Measurements from ENCODE around the gene SLC39A1.

SLC39A1 gene

DNA sequence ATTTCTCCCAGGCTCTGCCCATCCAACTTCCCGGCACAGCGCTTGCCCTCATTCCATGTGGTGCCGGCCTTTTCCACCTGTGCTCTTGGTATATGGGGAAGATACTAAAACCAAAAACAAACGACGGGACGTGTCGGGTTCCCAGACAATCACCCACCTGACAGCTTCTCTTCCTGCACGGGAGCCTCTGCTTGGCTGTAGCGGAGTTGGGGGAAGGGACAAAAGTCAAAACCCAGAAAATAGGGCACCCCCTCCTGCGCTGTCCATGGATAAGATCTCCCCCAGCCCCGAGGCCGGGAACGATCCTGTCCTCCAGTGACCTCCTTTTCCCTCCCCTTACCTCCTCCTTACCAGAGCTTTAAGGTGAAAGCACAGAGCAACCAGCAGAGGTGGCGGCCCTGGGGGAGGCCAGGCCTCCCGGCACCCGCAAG lies 13.5 kb upstream of the SLC39A1 start:
- DNase-seq, result peak in 1 of 14 donors; percentile 57

DNA sequence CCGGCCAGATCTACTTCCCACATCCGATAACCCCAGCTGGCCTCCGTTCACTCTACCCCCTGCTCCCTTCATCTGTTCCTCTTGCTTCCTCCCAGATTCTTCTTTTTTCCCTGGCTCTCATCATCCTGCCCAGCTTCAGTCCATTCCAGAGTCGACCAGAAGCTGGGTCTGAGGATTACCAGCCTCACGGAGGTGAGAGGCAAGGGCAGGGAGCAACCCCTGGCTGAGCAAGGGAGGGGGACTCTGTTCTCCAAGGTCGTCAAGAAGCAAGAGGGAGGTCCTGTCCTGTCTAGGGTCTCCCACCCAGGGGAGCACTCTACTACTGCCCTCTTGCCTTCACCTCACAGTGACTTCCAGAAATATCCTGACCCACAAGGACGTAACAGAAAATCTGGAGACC lies 10.2 kb upstream of the SLC39A1 start:
- no peak for DNase-seq

DNA sequence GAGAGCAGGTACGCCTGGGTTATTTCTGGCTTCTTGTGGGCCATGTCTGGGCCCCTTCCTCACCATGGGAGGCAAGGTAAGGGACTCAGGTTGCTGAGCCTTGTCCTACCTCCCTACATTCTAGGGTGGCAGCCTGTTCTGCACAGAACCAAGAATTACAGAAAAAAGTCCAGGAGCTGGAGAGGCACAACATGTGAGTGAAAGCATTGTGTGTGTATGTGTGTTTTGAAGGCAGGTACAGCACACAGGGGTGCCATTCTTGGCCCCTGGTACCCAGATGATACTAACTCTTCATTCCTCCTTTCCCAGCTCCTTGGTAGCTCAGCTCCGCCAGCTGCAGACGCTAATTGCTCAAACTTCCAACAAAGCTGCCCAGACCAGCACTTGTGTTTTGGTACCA lies 9.7 kb upstream of the SLC39A1 start:
- no peak for DNase-seq

DNA sequence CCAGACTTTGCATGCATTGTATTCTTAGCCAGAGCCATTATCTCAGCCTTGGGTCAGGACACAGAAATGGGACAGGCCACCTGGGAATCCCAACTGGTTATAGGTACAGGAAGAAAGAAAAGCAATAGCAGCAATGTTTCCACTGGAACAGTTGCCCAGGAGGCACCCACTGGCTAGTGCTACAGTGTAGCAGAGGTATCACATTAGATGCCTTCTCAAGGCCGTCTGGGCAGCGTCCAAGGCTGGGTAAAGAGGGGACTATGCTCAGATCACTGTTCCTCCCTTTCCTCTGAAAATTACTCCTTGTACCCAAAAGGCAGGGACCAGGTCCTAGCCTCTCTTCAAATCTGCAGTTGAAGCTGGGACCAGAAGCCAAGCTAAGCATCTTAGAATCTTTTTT lies 7.0 kb upstream of the SLC39A1 start:
- DNase-seq, result no peak

DNA sequence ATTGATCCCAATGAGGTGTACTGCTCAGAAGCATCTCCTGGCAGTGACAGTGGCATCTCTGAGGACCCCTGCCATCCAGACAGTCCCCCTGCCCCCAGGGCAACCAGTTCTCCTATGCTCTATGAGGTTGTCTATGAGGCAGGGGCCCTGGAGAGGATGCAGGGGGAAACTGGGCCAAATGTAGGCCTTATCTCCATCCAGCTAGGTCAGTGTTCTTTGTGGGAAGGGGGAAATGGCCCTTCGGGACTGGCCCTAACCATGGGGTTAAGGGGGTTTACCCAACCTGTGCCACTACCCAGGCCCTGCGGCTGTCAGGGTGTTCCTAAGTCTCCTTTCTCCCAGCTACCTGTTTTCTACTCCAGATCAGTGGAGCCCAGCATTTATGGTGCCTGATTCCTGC lies 5.6 kb upstream of the SLC39A1 start:
- DNase-seq, result no peak

DNA sequence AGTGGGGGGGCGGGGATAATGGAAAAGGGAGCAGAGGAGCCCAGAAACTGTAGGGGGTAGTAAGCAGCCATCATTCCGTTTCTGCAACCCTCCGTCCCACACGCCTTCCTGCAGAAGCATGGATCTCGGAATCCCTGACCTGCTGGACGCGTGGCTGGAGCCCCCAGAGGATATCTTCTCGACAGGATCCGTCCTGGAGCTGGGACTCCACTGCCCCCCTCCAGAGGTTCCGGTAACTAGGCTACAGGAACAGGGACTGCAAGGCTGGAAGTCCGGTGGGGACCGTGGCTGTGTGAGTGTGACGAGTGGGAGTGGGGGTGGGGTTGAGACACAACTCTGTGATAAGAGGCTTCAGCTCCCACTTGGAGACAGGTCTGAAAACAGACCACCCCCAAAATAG lies 5.1 kb upstream of the SLC39A1 start:
- DNase-seq, result peak in 1 of 14 donors; percentile 27

DNA sequence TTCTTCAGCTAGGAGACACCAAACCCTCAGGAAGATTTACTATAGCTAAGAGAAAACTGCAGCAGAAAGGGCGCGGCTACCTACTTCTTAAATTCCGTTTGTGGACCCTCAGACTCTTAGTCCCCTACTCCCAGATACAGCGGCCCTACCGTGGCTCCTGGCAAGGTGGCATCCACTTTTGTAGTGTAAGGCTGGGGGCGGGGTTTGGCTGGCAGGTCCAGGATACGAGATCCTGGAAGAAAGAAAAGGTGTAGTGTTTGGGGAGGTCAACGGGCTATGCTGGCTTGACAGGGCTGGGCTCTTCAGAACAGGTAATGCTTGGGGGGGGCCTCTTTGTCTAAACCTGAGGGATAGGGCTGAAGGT lies 4.6 kb upstream of the SLC39A1 start:
- peak in 1 of 14 donors; percentile 79 for DNase-seq

DNA sequence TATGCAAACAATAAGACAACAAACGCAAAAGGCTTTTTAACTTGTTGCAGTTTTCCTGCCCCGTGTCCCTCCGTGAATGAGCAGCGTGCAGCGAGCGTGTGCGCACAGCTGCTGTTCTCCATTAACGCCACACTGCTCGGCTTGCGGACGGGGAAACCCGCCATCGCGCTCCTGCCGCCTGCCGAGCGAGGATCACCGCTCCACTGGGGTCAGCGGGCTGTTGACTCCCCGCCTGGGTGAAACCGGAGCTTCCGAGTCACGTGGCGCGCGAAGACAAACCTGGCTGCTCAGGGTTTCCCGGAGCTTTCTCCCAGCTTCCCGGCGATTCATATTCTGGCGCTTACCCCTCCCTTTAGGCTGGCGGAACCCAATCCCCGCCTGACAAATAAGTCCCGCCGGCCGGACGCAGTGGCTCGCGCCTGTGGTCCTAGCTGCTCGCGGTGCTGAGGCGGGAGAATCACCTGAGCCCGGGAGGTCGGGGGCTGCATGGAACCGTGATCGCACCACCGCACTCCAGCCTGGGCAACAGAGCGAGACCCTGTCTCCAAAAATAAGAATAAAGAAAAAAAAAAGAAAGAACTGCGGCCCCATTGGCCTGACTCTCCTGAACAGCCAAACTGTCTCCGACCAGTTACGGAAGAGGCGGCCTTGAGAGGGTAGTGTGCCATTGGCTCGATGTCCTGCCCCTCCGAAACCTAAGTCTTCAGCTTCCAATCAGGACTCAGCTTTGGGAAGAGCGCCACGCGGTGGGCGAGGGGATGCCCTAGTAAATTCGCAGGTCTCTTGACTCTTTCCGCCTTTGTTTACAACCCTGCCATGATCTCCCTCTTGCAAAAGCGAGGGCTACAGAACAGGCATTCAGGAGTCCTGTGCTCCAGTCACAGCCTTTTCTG lies 4.0 kb upstream of the SLC39A1 start, which contains the start of gene CREB3L4:
Gene CREB3L4, plus strand, starts transcription at position 796 of the 893 bp plus-strand sequence. CDS start 624 bp downstream, outside the sequence.
- DNase-seq, result peak; percentile 36 to 97 (median 89)

DNA sequence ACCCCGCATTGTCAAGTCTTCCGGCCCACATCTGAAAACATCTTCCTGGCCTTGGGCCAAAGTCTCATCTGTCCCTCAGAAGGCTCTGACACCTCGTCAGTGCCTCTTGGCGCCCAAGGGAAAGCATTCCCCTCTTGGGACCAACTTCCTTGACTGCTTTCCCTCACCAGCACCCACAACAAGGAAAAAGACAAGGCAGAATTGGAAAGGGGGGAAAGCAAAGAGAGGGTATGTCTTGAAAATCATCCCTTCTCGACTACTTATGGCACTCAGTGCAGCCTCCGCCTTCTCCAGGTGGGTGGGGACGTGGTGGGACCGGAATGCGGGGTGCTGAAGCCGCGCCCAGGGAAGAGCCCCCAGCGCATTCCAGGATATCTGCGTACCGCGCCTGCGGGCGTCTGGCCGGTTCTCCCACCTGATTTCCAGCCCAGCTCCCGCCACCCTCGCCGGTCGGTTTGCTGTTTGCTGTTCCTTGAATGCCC lies 554 bp upstream of the SLC39A1 start:
- peak in 4 of 14 donors; percentile 42 to 53 (median 45) for DNase-seq

DNA sequence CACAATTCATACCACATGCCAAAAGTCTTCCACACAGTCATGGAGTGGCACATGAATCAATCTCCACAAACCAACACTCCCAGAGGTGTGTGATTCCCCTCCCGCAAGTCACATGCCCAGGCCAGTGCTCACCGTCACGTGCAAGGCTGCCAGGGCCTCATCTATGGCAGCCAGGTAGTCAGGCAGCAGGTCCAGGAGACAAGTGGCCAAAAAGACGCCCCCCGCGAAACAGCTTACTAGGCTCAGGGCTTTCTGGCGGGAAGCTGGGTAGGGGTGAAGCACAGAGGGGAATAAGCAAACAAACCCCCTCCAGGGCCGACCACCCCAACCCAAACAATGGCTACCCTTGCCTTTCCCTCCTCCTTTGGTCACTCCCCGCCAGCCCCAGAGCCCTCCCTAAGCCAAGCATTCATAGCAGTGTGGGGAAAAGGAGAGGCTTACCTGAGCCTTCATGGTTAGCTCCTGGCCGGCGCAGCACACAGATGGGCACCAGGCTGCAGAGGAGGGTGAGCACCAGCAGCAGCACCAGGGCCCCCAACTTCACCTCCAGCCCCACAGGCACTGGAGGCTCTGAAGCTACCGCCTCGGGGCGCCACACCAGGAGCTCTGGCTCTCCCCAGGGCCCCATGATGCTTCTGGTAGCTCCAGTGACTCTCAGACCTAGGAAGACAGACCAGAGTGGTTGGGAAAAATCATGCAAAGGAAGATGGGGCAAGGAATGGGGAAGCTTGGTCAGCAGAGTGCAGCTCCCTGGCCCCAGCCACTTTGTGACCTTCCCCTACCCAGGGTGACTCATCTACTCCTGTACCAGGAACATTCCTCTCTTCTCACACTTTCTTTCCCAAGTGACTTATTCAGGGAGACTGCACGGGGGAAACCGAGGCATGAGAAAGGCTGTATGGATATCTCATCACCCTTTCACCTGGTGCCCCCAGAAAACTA lies 978 bp downstream of the SLC39A1 start:
- DNase-seq, result peak in 4 of 14 donors; percentile 21 to 55 (median 26)

DNA sequence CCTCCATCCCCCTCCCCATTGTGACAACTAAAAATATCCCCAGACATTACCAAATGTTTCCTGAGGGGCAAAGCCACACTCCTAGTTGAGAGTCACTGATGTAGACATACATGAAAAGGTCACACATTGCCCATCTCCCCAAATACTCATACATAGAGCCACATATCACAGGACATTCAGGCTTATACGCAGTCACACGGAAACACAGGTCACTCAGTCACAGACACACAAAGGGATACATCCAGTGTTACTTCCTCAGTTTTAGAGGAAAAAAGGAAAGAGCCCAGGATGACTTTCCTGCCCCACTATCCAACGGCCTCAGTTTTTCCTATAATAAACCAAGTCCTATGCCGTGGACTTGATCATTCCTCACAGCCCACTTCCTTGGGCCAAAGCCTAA lies 1.9 kb downstream of the SLC39A1 start:
- DNase-seq, result no peak

DNA sequence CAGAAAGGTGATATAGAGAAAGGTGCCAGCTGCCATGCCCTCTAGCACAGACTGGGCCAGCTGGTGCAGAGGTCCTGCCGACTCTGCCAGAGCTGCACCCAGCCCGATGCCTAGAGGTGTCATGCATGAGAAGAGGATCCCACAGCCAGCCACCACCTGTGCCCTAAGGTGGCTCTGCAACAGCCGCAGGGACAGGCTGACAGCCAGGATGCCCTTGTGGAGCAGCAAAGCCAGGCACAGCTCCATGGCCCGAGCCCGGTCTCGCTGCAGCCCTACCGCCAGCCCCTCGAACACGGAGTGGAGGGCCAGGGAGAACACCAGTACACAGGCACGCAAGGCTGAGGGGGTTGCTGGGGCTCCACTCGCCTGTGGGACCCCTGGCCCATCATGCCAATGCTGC lies 3.1 kb downstream of the SLC39A1 start:
- no peak for DNase-seq

DNA sequence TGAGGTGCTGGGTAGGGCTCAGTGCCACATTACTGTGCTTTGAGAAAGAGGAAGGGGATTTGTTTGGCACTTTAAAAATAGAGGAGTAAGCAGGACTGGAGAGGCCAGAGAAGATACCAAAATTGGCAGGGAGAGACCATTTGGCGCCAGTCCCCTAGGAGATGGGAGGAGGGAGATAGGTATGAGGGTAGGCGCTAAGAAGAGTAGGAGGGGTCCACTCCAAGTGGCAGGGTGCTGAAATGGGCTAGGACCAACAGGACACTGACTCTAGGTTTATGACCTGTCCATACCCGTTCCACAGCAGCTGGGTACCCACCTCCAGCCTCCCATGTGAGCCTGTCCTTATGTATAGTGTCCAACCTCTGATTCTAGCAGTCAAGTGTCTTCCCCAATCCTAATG lies 3.9 kb downstream of the SLC39A1 start:
- DNase-seq, result peak in 2 of 14 donors; percentile 15 to 42

DNA sequence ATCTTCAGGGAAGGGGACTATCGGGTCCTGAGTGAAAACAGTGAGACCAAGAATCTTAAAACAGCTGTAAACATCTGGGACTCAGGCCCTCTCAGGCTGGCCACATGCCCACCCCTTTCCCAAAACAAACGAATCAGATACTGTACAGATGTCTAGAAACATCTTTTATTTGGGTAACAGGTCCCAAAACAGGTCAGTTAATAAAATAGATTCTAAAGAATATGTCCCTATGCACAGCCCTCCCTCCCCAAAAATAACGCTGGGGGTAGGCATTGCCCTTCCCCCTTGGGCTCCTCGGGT lies 4.4 kb downstream of the SLC39A1 start:
- no peak for DNase-seq

DNA sequence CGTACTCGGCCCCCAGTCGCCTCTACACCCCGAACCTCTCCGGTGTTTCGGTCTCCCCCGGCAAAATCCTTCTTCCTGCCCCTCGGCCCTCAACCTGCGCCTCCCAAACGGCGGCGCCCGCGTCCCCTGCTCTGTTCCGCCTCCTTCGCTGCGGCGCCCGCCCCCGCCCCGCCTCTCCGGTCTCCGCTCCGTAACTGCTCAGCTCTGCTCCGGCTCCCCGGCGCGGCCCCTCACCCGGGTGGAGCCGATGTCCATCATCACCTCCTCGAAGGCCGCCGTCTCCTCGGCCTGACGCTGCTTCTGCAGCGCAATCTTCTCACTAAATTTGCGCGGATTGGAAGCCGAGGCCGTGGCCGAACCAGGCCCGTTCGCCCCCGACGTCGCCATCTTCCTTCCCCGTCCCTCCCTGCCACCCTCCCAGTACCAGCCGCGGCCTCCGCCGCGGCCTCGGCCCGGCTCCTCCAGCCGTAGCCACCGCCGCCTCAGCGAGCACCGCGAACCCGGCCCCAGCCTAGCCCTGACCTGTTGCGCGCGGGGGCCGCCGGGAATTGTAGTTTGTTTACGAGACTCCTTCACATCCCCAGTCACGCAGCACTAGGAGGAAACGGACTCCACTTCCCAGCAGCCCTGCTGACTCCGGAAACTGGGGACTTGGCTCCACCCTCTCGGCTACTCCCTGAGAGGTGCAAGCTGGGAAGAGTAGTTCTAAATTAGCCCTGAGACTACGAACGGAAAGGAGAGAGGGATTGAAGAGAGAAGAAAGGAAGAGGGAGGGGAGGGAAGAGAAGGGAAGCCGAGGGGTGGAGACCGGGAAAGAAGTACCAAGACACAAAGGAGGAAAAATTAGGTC lies 5.0 kb downstream of the SLC39A1 start, which contains the start of gene CRTC2:
Gene CRTC2, minus strand, starts transcription at position 502 of the 850 bp plus-strand sequence. Its CDS starts 115 bp downstream, at position 387.
- DNase-seq, result peak; percentile 74 to 98 (median 95)

DNA sequence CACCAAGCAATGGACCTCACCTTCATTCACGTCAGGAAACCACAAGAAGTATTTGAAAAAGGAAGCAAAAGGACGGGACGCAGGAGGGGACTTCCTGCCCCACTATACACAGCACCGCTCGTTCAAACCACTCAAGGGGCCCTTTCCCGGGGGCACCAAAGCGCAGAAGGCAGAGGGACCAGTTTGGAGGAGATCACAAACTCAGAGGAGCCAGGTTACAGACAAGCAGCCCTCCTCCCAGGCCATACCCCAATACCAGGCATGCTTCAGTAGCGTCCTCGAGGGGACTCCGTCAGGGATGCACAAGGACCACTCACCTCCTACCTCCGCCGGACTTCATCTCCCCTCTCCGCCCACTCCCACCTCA lies 5.6 kb downstream of the SLC39A1 start:
- peak in 1 of 14 donors; percentile 57 for DNase-seq

DNA sequence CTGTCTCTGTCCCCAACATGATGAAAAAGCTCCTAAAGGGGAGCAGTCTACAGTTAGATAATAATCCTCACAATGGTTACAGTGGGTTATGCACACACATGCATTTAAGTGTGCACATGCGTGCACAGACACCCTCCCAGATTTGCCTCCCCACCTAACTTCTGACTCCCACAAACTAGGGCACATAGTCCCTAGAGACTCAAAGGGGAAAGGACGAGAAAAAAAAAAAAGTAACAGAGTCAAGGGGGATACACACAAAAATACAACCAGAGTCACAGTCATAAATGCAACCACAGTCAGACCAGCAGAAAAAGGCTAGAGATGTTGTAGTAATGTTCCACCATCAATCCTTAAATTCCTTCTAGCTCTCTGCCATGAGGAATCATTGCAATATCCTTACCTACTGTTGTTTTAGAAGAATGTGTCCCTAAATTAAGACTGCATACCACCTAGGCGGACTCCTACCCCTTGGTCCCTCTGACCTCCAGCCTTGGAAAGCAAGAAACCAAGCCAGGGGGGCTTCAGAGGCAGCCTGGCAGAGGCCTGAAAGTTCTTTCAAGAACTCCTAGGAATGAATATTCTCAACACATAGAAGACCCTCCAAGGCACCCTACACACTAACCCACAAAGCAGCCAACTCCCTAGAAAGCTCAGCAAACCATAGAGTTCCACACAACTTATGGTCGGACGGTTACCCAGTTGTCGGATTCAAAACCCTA lies 6.2 kb downstream of the SLC39A1 start:
- no peak for DNase-seq

DNA sequence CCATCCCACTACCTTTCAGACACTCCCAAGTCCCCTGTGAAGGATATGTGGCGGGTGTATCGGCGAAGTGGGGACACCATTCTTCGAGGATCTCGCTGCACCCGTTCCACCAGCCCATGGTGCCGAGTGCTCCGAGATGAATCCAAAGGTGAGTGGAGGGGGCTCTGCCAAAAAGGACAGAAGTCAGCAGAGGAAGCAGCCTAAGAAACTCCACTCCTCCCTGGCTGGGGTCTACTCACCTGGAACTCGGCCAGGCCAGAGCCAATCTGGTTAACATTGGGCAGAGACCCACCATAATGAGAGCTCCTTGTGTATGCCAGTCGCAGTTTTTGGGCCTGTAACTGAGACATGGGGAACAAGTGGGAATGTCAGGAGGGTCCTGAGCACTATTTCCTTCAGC lies 8.5 kb downstream of the SLC39A1 start:
- DNase-seq, result no peak

DNA sequence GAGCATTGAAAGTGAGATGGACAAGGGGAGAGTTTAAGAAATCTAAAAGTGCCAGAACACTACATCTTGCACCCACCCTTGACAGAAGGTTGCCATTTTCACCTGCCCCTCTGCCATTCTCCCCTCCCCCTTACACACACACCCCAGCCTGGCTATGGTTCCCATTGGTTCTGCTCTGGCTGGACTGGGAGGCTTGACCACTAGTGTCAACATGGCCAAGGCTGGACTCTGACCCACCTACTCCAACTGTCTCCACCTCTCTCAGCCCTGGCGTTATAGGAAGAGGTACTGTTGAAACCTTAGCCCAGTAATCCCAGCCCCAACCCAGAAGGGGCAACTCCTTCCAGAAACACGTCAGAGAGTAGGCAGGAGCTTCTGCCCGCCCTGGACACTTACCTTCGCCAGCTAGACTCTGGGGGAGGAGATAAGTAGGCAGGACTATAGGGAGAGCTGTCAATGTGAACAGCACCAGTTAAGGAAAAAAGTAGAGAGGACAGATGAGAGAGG lies 9.4 kb downstream of the SLC39A1 start:
- no peak for DNase-seq

DNA sequence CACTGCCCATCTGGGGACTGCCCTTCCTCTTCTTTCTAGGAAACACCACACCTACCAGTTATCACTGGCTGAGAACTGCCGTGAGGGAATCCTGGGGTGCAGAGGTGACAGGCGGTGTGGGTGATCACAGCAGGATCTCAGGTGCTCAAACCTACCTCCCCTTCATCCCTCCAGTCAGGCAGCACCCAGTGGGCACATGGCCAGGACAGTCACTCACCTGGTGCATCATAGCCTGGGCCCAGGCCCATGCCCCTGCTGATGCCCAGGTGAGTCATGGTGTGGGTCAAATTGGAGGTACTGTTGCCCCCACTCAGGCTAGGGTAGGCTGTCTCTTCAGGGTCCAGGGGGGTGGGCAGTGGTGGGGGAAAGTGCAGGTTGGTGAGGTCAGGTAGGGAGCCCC lies 11.5 kb downstream of the SLC39A1 start:
- DNase-seq, result no peak

DNA sequence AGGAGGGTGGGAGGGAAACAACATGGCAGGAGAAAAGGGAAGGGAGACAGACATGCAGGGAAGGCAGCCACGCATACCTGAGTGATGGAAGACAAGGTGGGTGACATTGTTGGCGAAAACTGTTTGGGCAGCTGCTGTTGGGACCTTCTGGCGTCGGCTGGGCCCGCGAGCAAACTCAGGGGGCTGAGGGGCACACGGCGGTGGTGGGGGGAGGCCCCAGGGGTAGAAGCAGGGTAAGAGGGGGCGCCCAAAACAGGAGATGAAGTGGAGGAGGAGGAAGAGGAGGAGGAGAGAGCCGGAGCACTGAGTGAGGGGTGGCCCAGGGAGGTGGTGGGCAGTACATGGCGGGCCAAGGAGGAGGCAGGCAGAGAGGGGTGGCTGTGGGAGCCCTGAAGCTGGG lies 12.2 kb downstream of the SLC39A1 start:
- no peak for DNase-seq

All from C1 segment of cervical spinal cord (tissue), 14 donors.